Liver (tissue), 9 donors: ENCODE measurements around the gene COX20. TPM values are rescaled to one million over a fixed set of nuclear protein-coding genes. Genes with fewer than 3 reads are reported as not detected.

Experiments
- DNase-seq: peaks from one replicate; pipeline ENCODE4 v3.0.0-alpha.2; 2017; ENCODE audit warnings: low spot score
- H3K27ac ChIP-seq, 2 donors: one replicate each; pipeline ENCODE4 v1.7.0; 2013; ENCODE audit warnings: inconsistent platforms in 2 of 2, low read length in 2 of 2, control low read depth in 1 of 2, low read depth in 1 of 2, mild to moderate bottlenecking in 1 of 2
- H3K27me3 ChIP-seq, 4 donors: one replicate each; pipeline versions ENCODE4 v1.6.1 to v1.7.0; 2013; ENCODE audit warnings: low read length in 3 of 4, inconsistent platforms in 1 of 4, mild to moderate bottlenecking in 1 of 4, moderate library complexity in 1 of 4; ENCODE audit not compliant: control insufficient read depth in 4 of 4, insufficient read depth in 4 of 4
- H3K36me3 ChIP-seq, 4 donors: one replicate each; pipeline versions ENCODE4 v1.6.1 to v1.7.0; 2013; ENCODE audit warnings: low read length in 3 of 4, mild to moderate bottlenecking in 3 of 4, low read depth in 1 of 4, moderate library complexity in 1 of 4; ENCODE audit not compliant: control insufficient read depth in 4 of 4, insufficient read depth in 3 of 4
- H3K4me1 ChIP-seq, 4 donors: one replicate each; pipeline versions ENCODE4 v1.6.1 to v1.7.0; 2013; ENCODE audit warnings: low read length in 3 of 4, mild to moderate bottlenecking in 3 of 4, moderate library complexity in 1 of 4; ENCODE audit not compliant: control insufficient read depth in 4 of 4, insufficient read depth in 4 of 4
- H3K4me3 ChIP-seq, 3 donors: one replicate each; pipeline versions ENCODE4 v1.6.1 to v1.7.0; 2013; ENCODE audit warnings: low read length in 3 of 3, control low read depth in 1 of 3, low read depth in 1 of 3, mild to moderate bottlenecking in 1 of 3
- H3K9ac ChIP-seq, 2 donors: one replicate each; pipeline ENCODE4 v1.7.0; 2013; ENCODE audit warnings: low read length in 2 of 2, mild to moderate bottlenecking in 2 of 2, moderate library complexity in 2 of 2, control low read depth in 1 of 2, low read depth in 1 of 2
- H3K9me3 ChIP-seq, 4 donors: one replicate each; pipeline versions ENCODE4 v1.6.1 to v1.7.0; 2013; ENCODE audit warnings: low read length in 3 of 4; ENCODE audit not compliant: control insufficient read depth in 4 of 4
- ATF3 ChIP-seq: IDR thresholded peaks from 2 replicates; pipeline ENCODE4 v1.6.1; 2016; ENCODE audit warnings: antibody characterized with exemption
- CTCF ChIP-seq: fragments of 150-350 bp; IDR thresholded peaks from 2 replicates; pipeline ENCODE4 v1.5.1; 2017; ENCODE audit warnings: improper control_type of control experiment, low read depth, low read length; ENCODE audit not compliant: missing input control
- EGR1 ChIP-seq, 2 donors: IDR thresholded peaks; 2 replicates each; pipeline ENCODE4 v1.6.1; 2016 to 2018; ENCODE audit warnings: antibody characterized with exemption in 2 of 2, low read depth in 2 of 2
- FOXA2 ChIP-seq: IDR thresholded peaks from 2 replicates; pipeline ENCODE4 v1.6.1; 2016; ENCODE audit warnings: antibody characterized with exemption
- GABPA ChIP-seq, 2 donors: IDR thresholded peaks in 1 of 2; conservative IDR thresholded peaks in 1 of 2; 2 replicates each; pipeline ENCODE4 v1.6.1; 2016; ENCODE audit warnings: antibody characterized with exemption in 2 of 2, mild to moderate bottlenecking in 1 of 2, moderate library complexity in 1 of 2
- HNF4G ChIP-seq: IDR thresholded peaks from 2 replicates; pipeline ENCODE4 v1.6.1; 2016; ENCODE audit warnings: antibody characterized with exemption
- JUND ChIP-seq, 2 donors: IDR thresholded peaks; 2 replicates each; pipeline ENCODE4 v1.6.1; 2016; ENCODE audit warnings: antibody characterized with exemption in 2 of 2
- MAX ChIP-seq: IDR thresholded peaks from 2 replicates; pipeline ENCODE4 v1.6.1; 2016; ENCODE audit warnings: antibody characterized with exemption
- NR2F2 ChIP-seq: IDR thresholded peaks from 2 replicates; pipeline ENCODE4 v1.6.1; 2016; ENCODE audit warnings: antibody characterized with exemption
- RXRA ChIP-seq, 2 donors: IDR thresholded peaks; 2 replicates each; pipeline ENCODE4 v1.6.1; 2017 to 2018; ENCODE audit warnings: antibody characterized with exemption in 2 of 2, mild to moderate bottlenecking in 1 of 2
- TAF1 ChIP-seq: conservative IDR thresholded peaks from 2 replicates; pipeline ENCODE4 v1.6.1; 2016; ENCODE audit warnings: antibody characterized with exemption, mild to moderate bottlenecking
- YY1 ChIP-seq: IDR thresholded peaks from 2 replicates; pipeline ENCODE4 v1.6.1; 2016; ENCODE audit warnings: antibody characterized with exemption, mild to moderate bottlenecking
- WGBS: extraction: QIAGEN DNeasy Blood & Tissue Kit; methylation state at CpG from one replicate; pipeline ENCODE4 v1.1.7; 2013; 5-methylcytosine and 5-hydroxymethylcytosine counted together
- polyA plus RNA-seq, 2 donors: library from polyadenylated mRNA; stranded (reverse) in 1 of 2; unstranded in 1 of 2; fragments of 200-250 nt in 1 of 2; fragments of >200 nt in 1 of 2; fragmentation: Nextera tagmentation in 1 of 2; extraction: Ambion mirVana in 1 of 2; gene quantifications; one replicate each; pipeline versions ENCODE4 v1.2.1 to v1.2.3, GENCODE V29; 2013 to 2015
- total RNA-seq, 2 donors: library from RNA; depleted of rRNA; stranded (reverse); fragments of >200 nt; gene quantifications; one replicate each; pipeline ENCODE4 v1.2.3, GENCODE V29; 2014
- TF ChIP-seq, protein P1 (sequence below): IDR thresholded peaks from 2 replicates; pipeline ENCODE4 v1.6.1; 2016; ENCODE audit warnings: antibody characterized with exemption, mild to moderate bottlenecking
- donor health status: healthy.
- donor health status: healthy.
- donor health status: healthy.
- donor health status: healthy.
- donor health status: healthy.

COX20 gene
- total and polyA plus RNA-seq, 4 donors, result 16.7 to 45.7 (median 19.0) TPM

DNA sequence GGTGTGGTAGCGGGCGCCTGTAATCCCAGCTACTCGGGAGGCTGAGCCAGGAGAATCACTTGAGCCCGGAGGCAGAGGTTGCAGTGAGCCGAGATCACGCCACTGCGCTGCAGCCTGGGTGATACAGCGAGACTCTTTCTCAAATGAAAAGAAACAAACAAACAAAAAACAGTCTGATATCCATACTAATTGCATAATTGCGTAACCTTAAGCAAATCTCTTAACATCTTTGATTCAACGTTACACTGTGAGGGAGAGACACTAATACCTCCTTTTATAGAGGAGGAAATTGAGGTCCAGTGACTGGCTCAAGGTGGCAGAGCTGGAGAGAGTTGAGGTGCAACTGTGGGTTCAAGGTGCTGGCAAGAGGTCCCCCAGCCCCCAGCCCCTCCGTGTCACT is 12.6 kb upstream of the COX20 start:
- 94% methylated on average over 11 of the region's 11 CpGs for WGBS
- H3K36me3 ChIP-seq, result no peaks in the 10 kb centered on the region
- DNase-seq, result no peak
- no peaks in the 10 kb centered on the region for H3K9me3 ChIP-seq
- TF ChIP-seq RXRA (IDR thresholded peaks at IDR 0.05), result no peak
- TF ChIP-seq CTCF, result no peak
- TF ChIP-seq FOXA2, result no peak
- TF ChIP-seq YY1, result no peak
- TF ChIP-seq ATF3, result no peak
- no peak for TF ChIP-seq NR2F2
- TF ChIP-seq JUND (IDR thresholded peaks at IDR 0.05), result no peak
- TF ChIP-seq TAF1, result no peak
- no peak for TF ChIP-seq HNF4G
- no peak overlapping the region for H3K27ac ChIP-seq
- H3K9ac ChIP-seq, result no peak overlapping the region
- H3K27me3 ChIP-seq, result no peaks in the 10 kb centered on the region
- no peaks in the 10 kb centered on the region for H3K4me1 ChIP-seq
- no peak overlapping the region for H3K4me3 ChIP-seq

GRCh38 chr1:244826712-244827111 is 8.7 kb upstream of the COX20 start:
- TF ChIP-seq RXRA (IDR thresholded peaks at IDR 0.05) (no peak), HNF4G (no peak), EGR1 (IDR thresholded peaks at IDR 0.05; ENCODE audit: low read depth in 2 of 2) (no peak), MAX (no peak), NR2F2 (no peak), GABPA (IDR thresholded peaks at IDR 0.05 in 1 of 2, conservative IDR thresholded peaks at IDR 0.05 in 1 of 2) (no peak), CTCF (no peak), FOXA2 (no peak), JUND (IDR thresholded peaks at IDR 0.05) (no peak), TAF1 (no peak)
- TF ChIP-seq, protein P1, sequence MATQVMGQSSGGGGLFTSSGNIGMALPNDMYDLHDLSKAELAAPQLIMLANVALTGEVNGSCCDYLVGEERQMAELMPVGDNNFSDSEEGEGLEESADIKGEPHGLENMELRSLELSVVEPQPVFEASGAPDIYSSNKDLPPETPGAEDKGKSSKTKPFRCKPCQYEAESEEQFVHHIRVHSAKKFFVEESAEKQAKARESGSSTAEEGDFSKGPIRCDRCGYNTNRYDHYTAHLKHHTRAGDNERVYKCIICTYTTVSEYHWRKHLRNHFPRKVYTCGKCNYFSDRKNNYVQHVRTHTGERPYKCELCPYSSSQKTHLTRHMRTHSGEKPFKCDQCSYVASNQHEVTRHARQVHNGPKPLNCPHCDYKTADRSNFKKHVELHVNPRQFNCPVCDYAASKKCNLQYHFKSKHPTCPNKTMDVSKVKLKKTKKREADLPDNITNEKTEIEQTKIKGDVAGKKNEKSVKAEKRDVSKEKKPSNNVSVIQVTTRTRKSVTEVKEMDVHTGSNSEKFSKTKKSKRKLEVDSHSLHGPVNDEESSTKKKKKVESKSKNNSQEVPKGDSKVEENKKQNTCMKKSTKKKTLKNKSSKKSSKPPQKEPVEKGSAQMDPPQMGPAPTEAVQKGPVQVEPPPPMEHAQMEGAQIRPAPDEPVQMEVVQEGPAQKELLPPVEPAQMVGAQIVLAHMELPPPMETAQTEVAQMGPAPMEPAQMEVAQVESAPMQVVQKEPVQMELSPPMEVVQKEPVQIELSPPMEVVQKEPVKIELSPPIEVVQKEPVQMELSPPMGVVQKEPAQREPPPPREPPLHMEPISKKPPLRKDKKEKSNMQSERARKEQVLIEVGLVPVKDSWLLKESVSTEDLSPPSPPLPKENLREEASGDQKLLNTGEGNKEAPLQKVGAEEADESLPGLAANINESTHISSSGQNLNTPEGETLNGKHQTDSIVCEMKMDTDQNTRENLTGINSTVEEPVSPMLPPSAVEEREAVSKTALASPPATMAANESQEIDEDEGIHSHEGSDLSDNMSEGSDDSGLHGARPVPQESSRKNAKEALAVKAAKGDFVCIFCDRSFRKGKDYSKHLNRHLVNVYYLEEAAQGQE, result no peak
- Histone ChIP-seq H3K4me1 (no peaks in the 10 kb centered on the region), H3K4me3 (no peak overlapping the region), H3K9me3 (no peaks in the 10 kb centered on the region), H3K9ac (no peak overlapping the region), H3K27ac (no peak overlapping the region), H3K27me3 (no peaks in the 10 kb centered on the region), H3K36me3 (no peaks in the 10 kb centered on the region)
- no peak for DNase-seq
- WGBS, result 90% methylated on average over 4 of the region's 4 CpGs
